Measurements from ENCODE around the gene DBT. TPM values are rescaled to one million over a fixed set of nuclear protein-coding genes. Genes with fewer than 3 reads are reported as not detected.

The DBT gene
- total and polyA plus RNA-seq, 2 of the 8 experiments (the other 6 are each of a cell fraction or from before 2014, with no cell fraction given), result 3.3 to 24.6 TPM

GRCh38 chr1:100284591-100284990, 35.0 kb upstream of the DBT start (continued):
- no peak for TF ChIP-seq POLR2A (IDR thresholded peaks at IDR 0.05; ENCODE audit: control extremely low read depth in 1 of 2, low read depth in 2 of 2, low read length in 2 of 2)

All from H1 (cell line).